COLO668 (cell line): ENCODE data around the gene NCOA1.

ENCODE experiments used
- DNase-seq: peaks from one replicate; lab custom pipeline; 2025; ENCODE audit not compliant: unreplicated experiment; lab: John Stamatoyannopoulos, UW

Gene NCOA1

GRCh38 chr2:24621779-24622538 is 130.9 kb downstream of the NCOA1 start:
- DNase-seq: no peak

DNA sequence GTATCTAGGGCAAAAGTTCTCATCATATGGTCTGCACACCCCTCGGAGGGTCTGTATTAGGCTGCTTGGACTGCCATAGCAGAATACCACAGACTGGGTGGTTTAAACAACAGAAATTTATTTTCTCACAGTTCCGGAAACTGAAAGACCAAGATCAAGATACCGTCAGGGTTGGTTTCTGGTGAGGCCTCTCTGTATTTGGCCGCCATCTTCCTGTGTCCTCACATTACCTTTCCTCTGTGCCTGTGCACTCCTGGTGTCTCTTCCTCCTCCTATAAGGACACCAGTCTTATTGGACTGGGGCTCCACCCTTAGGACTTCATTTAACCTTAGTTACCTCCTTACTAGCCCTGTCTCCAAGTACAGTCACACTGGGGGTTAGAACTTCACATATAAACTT is 132.5 kb downstream of the NCOA1 start:
- no peak for DNase-seq

GRCh38 chr2:24625728-24626127 is 134.7 kb downstream of the NCOA1 start:
- no peak for DNase-seq

DNA sequence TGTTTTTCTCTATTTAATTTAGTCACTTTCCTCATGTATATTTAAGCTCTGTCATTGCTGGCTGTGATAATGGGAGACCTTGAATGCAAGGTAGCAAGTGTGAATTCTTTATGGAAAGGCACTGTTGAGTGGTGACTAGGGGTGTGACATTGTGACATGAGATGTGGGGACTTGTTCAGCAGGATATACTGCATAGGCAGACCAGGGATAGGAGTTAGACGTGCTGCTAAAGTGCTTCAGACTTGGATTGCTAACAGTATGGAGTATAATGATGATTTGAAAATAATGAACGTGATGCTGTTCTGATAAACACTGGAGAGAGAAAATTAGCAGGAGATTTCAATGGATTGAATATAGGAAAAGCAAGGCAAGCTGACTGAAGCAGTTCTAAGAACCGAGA is 135.1 kb downstream of the NCOA1 start:
- no peak for DNase-seq

- no peak for DNase-seq
Observed at GRCh38 chr2:24628746-24629145, 137.7 kb downstream of the NCOA1 start.

- DNase-seq: no peak
Observed at GRCh38 chr2:24632172-24632571, 141.1 kb downstream of the NCOA1 start.

DNA sequence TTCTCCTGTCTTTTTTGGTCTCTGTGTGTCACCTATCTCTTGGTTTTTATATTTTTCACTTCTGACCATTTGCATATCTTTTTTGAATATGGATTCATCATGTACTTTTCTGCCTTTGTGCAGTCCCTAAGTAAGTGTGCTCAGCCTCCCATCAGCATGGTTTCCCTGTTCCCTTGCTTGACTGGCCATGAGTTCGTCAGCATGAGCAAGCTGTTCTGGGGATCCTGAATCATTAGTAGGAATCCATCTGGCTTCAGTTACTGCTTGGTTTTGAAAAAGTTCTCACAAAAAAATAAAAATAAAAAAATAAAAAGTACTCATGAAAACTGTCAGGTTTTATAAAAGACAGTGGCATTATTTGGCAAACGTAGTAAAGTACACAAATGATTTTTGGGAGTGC is 144.1 kb downstream of the NCOA1 start:
- no peak for DNase-seq

GRCh38 chr2:24638568-24638967 is 147.5 kb downstream of the NCOA1 start:
- DNase-seq: no peak

- no peak for DNase-seq
Observed at GRCh38 chr2:24642351-24642750, 151.3 kb downstream of the NCOA1 start.

- no peak for DNase-seq
Observed at GRCh38 chr2:24643051-24643450, 152.0 kb downstream of the NCOA1 start.

GRCh38 chr2:24644032-24644431 is 153.0 kb downstream of the NCOA1 start:
- no peak for DNase-seq

DNA sequence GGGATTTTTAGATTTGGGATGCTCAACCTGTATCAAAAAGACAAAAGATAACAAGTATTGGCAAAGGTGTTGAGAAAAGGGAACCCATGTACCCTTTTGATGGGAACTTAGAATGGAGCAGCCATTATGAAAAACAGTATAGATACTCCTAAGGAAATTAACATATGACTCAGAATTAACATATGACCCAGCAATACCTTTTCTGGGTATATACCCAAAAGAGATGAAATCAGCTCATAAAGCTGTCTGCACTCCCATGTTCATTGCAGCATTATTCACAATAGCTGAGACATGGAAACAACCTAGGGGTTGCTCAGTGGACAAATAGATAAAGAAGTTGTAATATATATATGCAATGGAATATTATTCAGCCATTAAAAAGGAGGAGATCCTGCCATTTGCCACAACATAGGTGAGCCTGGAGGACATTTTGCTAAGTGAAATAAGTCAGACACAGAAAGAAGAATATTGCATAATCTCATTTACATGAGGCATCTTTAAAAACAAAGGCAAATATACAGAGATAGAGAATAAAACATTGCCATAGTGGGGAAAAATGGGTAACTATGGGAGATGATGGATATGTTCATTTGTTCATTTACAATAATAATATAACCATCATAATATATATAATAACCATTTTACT is 160.1 kb downstream of the NCOA1 start:
- DNase-seq: no peak

- DNase-seq: no peak
Observed at GRCh38 chr2:24651643-24652003, 160.6 kb downstream of the NCOA1 start.

DNA sequence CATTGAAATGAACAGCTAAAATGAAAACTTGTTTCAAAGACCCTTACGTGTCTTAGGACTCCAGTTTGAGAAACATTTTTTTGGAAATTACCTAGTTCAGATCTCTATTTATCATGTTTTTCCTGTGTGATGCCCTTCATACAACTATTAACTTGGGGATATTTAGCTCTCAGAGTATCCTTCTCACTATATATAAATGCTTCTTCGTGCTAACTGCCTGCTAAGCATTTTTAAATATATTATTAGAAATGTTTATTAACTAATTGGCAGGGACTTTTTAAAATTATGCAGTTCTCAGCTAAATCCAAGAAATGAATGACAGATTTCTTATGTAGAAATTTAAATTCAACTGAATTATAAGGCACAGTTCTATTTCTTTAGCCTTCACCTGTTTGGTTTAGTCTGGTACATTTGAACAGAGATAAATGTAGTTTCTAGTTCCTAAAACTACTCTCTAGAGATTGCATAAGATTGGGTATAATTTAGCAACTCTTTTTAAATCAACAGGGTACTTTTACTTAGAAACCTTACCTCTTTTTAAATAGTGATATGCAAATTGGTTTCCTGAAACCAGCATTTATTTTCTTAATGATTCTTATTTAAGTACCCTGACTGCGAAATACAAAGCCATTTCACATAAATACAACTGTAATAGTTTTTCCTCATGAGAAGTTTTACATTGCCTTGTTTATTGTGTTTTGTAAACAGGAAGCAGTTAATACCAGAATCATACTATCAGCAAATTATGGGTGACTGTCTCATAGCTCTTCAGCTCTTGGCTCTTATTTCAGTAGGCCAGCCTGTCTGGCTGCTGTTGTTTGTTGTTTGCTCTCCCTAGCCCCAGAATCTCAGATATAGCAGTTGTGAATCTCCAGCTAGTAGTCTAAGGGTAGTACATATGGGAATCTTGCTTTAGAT is 161.5 kb downstream of the NCOA1 start:
- no peak for DNase-seq

DNA sequence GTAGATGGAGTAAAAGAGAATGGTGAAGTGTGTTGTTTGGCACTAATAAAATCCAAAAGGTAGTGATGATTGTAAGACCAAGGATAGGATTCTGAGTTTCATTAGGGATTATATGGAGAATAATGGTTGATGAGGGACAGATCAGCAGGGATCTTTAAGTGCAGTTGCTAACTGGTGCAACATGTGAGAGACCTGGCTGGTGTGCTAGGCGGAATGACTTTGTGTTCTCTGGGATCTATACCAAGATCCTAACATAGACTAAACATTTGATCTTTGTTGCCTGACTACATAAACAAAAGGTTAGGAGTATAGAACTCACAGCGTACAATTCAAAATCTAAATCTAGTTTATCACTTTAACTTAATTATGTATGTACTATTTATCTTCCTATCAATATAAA is 166.8 kb downstream of the NCOA1 start:
- no peak for DNase-seq

- no peak for DNase-seq
Observed at GRCh38 chr2:24658531-24659202, 167.6 kb downstream of the NCOA1 start.

GRCh38 chr2:24659862-24660261 is 168.8 kb downstream of the NCOA1 start:
- DNase-seq: no peak

DNA sequence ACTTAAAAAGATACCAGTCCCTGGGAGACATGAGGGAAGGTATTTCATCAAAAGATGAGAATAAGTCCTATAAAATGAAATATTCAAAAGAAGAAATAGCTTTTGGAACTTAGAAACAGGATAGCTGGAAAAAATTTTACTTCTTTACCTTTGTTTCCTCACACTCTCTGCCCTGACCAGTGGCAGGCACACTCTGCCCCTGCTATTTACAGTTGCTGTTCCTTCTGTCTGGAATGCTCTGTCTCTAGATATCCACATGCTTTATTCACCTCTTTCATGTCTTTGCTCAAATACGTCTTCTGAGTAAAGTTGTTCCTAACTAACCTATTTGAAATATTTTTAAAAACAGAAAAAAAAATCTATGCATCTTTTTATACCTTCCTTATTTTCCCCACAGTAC is 176.5 kb downstream of the NCOA1 start:
- no peak for DNase-seq

DNA sequence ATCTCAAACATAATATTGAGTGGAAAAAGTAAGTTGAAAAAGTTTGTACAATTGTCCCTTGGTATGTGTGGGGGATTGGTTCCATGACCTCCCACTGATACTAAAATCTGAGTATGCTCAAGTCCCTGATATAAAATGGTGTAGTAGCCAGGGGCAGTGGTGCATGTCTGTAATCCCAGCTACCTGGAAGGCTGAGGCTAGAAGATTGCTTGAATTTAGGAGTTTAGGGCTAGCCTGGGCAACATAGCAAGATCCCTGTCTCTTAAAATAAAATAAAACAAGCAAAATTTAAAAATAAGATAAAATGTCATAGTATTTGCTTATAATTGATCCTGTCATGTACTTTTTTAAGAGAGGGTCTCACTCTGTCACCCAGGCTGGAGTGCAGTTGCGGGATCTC is 180.2 kb downstream of the NCOA1 start:
- DNase-seq: no peak

- no peak for DNase-seq
Observed at GRCh38 chr2:24672589-24672988, 181.5 kb downstream of the NCOA1 start.

DNA sequence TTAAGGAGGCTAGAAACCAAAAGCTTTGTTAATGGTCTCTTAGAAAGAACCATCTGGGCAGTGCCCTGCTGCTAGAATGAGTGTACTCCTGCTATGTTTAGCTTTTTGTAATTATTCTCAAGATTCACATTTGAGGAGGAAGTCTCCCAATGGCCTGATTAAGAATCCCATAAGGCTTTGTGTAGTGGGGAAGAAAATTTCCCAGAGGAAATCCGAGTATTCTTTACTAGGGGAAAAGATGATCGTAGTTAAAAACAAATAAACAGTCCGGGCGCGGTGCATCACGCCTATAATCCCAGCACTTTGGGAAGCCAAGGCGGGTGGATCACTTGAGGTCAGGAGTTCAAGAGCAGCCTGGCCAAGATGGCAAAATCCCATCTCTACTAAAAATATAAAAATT is 184.3 kb downstream of the NCOA1 start:
- no peak for DNase-seq
